Activated naive CD4-positive, alpha-beta T cell (primary cell): Measurements from ENCODE around the gene ASTN1.

Experiments used
- DNase-seq, 4 experiments: peaks; one replicate each; lab custom pipeline; 2025; lab: John Stamatoyannopoulos, UW

Gene ASTN1

GRCh38 chr1:177163844-177164379 is 600 bp downstream of the ASTN1 start:
- no peak for DNase-seq

- no peak for DNase-seq
Observed at GRCh38 chr1:177162243-177162642, 2.3 kb downstream of the ASTN1 start.

GRCh38 chr1:177146499-177146898 is 18.0 kb downstream of the ASTN1 start:
- no peak for DNase-seq

- no peak for DNase-seq
Observed at GRCh38 chr1:177145106-177146070, 19.1 kb downstream of the ASTN1 start.

- DNase-seq = no peak
Observed at GRCh38 chr1:177142791-177143271, 21.7 kb downstream of the ASTN1 start.

GRCh38 chr1:177142010-177142409 is 22.5 kb downstream of the ASTN1 start:
- DNase-seq = no peak

GRCh38 chr1:177138347-177138746 is 26.2 kb downstream of the ASTN1 start:
- no peak for DNase-seq

GRCh38 chr1:177137814-177138213 is 26.7 kb downstream of the ASTN1 start:
- no peak for DNase-seq

GRCh38 chr1:177135250-177135649 is 29.3 kb downstream of the ASTN1 start:
- no peak for DNase-seq

GRCh38 chr1:177133977-177134538 is 30.5 kb downstream of the ASTN1 start:
- DNase-seq = no peak

GRCh38 chr1:177132141-177132540 is 32.4 kb downstream of the ASTN1 start:
- DNase-seq = no peak

- DNase-seq = no peak
Observed at GRCh38 chr1:177131723-177132122, 32.8 kb downstream of the ASTN1 start.

- DNase-seq = no peak
Observed at GRCh38 chr1:177130451-177130945, 34.0 kb downstream of the ASTN1 start.

- DNase-seq = no peak
Observed at GRCh38 chr1:177128665-177129281, 35.7 kb downstream of the ASTN1 start.

- DNase-seq = no peak
Observed at GRCh38 chr1:177126267-177126666, 38.2 kb downstream of the ASTN1 start.

- no peak for DNase-seq
Observed at GRCh38 chr1:177124577-177125278, 39.8 kb downstream of the ASTN1 start.

GRCh38 chr1:177122461-177123251 is 41.9 kb downstream of the ASTN1 start:
- no peak for DNase-seq

- DNase-seq = no peak
Observed at GRCh38 chr1:177119311-177119710, 45.2 kb downstream of the ASTN1 start.

GRCh38 chr1:177118901-177119300 is 45.6 kb downstream of the ASTN1 start:
- no peak for DNase-seq

- no peak for DNase-seq
Observed at GRCh38 chr1:177116941-177117340, 47.6 kb downstream of the ASTN1 start.
